ENCODE data around the gene ATP1B2. TPM values are rescaled to one million over a fixed set of nuclear protein-coding genes. Genes with fewer than 3 reads are reported as not detected.
A peak's percentile ranks its signal among the peaks of the same experiment; 100 is the strongest.

Gene ATP1B2
- total and polyA plus RNA-seq, 4 donors = 0.31 to 16.0 (median 0.87) TPM

- H3K36me3 ChIP-seq (ENCODE audit: control insufficient read depth in 4 of 4, insufficient read depth in 4 of 4, low read length in 4 of 4) = peaks cover 0 to 12% (median 1%) of the 10 kb centered on the region in 4 donors
- 6 to 14% methylated on average over 19 to 54 of the region's 54 CpGs for WGBS, 2 donors
- H3K4me3 ChIP-seq = no peak overlapping the region
- no peak for ATAC-seq (ENCODE audit: insufficient read depth, low FRiP score)
- DNase-seq = peak; percentile 86 to 93 (median 90)
- H3K27ac ChIP-seq (ENCODE audit: low read depth in 1 of 2, low read length in 1 of 2) = no peak overlapping the region
- peak overlapping the region in 1 of 2 donors; percentile 54 for H3K9ac ChIP-seq (ENCODE audit: insufficient read depth in 1 of 2, low read length in 2 of 2)
- TF ChIP-seq, protein P1, sequence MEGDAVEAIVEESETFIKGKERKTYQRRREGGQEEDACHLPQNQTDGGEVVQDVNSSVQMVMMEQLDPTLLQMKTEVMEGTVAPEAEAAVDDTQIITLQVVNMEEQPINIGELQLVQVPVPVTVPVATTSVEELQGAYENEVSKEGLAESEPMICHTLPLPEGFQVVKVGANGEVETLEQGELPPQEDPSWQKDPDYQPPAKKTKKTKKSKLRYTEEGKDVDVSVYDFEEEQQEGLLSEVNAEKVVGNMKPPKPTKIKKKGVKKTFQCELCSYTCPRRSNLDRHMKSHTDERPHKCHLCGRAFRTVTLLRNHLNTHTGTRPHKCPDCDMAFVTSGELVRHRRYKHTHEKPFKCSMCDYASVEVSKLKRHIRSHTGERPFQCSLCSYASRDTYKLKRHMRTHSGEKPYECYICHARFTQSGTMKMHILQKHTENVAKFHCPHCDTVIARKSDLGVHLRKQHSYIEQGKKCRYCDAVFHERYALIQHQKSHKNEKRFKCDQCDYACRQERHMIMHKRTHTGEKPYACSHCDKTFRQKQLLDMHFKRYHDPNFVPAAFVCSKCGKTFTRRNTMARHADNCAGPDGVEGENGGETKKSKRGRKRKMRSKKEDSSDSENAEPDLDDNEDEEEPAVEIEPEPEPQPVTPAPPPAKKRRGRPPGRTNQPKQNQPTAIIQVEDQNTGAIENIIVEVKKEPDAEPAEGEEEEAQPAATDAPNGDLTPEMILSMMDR (IDR thresholded peaks at IDR 0.05; ENCODE audit: control extremely low read depth, extremely low read depth) = no peak
- peaks cover 0 to 42% (median 5%) of the 10 kb centered on the region in 5 donors for H3K4me1 ChIP-seq (ENCODE audit: control insufficient read depth in 5 of 5, insufficient read depth in 5 of 5, low read length in 5 of 5)
- H3K27me3 ChIP-seq (ENCODE audit: control insufficient read depth in 3 of 3, insufficient read depth in 3 of 3, low read length in 2 of 3) = peaks cover 0 to 11% (median 0%) of the 10 kb centered on the region in 3 donors
- no peaks in the 10 kb centered on the region for H3K9me3 ChIP-seq (ENCODE audit: control insufficient read depth in 4 of 4, insufficient read depth in 3 of 4, low read length in 3 of 4)
Observed at GRCh38 chr17:7651665-7652387, 1.1 kb downstream of the ATP1B2 start.

DNA sequence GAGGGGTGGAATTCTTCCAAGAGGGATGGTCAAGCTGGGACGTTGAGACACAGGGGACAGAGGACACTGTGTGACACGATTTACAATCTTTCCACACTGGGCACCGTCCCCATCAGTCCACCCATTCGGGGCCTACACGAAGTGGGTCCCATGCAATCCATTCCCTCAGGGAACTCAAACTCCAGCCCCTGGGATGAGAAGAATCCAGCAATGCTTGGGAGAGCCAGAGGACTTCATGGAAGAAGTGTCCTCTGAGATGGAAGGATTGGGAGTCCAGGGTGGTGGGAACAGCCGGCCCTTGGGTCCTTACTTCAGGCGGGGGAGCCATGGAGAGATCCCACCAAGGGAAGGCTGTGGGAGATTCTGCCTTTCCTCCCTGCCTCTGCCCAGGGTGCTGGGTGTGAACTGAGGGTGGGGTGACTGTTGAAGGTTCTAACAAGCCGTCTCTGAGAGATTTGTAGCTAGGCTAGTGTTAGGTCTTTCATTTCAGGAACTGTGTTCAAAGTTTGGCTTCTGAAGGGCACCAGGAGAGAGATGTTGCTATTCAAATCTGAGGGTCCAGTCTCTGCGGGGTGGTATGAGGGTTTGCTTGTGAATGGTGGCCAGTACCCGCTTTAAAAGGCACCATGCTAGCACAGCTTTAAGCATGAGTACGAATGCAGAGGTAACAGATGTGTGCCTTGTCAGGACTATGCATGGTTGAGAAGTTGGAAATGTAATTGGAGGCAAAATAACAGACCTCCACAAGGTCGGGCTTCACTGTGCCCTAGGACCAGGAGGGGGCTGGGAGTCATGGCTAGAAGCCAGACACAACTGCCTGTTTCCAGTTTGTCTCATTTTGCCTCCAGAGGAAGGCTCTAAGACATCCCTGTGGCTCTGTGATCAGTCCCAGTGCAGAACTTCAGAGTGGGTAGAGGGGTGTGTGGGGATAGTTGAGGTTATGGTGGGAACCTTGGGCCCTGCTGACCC is 1.9 kb downstream of the ATP1B2 start:
- no peak overlapping the region for H3K4me3 ChIP-seq
- no peaks in the 10 kb centered on the region for H3K9me3 ChIP-seq (ENCODE audit: control insufficient read depth in 4 of 4, insufficient read depth in 3 of 4, low read length in 3 of 4)
- TF ChIP-seq, protein P1 (IDR thresholded peaks at IDR 0.05; ENCODE audit: control extremely low read depth, extremely low read depth) = no peak
- H3K9ac ChIP-seq (ENCODE audit: insufficient read depth in 1 of 2, low read length in 2 of 2) = peak overlapping the region in 1 of 2 donors; percentile 54
- ATAC-seq (ENCODE audit: insufficient read depth, low FRiP score) = no peak
- H3K27ac ChIP-seq (ENCODE audit: low read depth in 1 of 2, low read length in 1 of 2) = no peak overlapping the region
- peaks cover 0 to 11% (median 0%) of the 10 kb centered on the region in 3 donors for H3K27me3 ChIP-seq (ENCODE audit: control insufficient read depth in 3 of 3, insufficient read depth in 3 of 3, low read length in 2 of 3)
- 70 to 76% methylated on average over 12 of the region's 12 CpGs for WGBS, 2 donors
- peaks cover 0 to 46% (median 7%) of the 10 kb centered on the region in 5 donors for H3K4me1 ChIP-seq (ENCODE audit: control insufficient read depth in 5 of 5, insufficient read depth in 5 of 5, low read length in 5 of 5)
- peaks cover 0 to 12% (median 1%) of the 10 kb centered on the region in 4 donors for H3K36me3 ChIP-seq (ENCODE audit: control insufficient read depth in 4 of 4, insufficient read depth in 4 of 4, low read length in 4 of 4)
- DNase-seq = peak in 2 of 3 donors; percentile 46 to 73

- DNase-seq (peak in 2 of 3 donors; percentile 66 to 69), ATAC-seq (ENCODE audit: insufficient read depth, low FRiP score) (no peak)
- Histone ChIP-seq H3K4me1 (ENCODE audit: control insufficient read depth in 5 of 5, insufficient read depth in 5 of 5, low read length in 5 of 5) (peaks cover 0 to 48% (median 7%) of the 10 kb centered on the region in 5 donors), H3K9me3 (ENCODE audit: control insufficient read depth in 4 of 4, insufficient read depth in 3 of 4, low read length in 3 of 4) (no peaks in the 10 kb centered on the region), H3K27me3 (ENCODE audit: control insufficient read depth in 3 of 3, insufficient read depth in 3 of 3, low read length in 2 of 3) (peaks cover 0 to 9% (median 0%) of the 10 kb centered on the region in 3 donors), H3K36me3 (ENCODE audit: control insufficient read depth in 4 of 4, insufficient read depth in 4 of 4, low read length in 4 of 4) (peaks cover 0 to 12% (median 1%) of the 10 kb centered on the region in 4 donors), H3K9ac (ENCODE audit: insufficient read depth in 1 of 2, low read length in 2 of 2) (no peak overlapping the region), H3K27ac (ENCODE audit: low read depth in 1 of 2, low read length in 1 of 2) (no peak overlapping the region), H3K4me3 (no peak overlapping the region)
- TF ChIP-seq, protein P1 (IDR thresholded peaks at IDR 0.05; ENCODE audit: control extremely low read depth, extremely low read depth) = no peak
- 82 to 88% methylated on average over 16 of the region's 16 CpGs for WGBS, 2 donors
Observed at GRCh38 chr17:7654832-7655540, 4.3 kb downstream of the ATP1B2 start.

All from lung (tissue), 12 donors.